Activated naive CD8-positive, alpha-beta T cell treated with anti-CD3 and anti-CD28 coated beads for 36 hours (primary cell): ENCODE data around the gene AP3M1. TPM values are rescaled to one million over a fixed set of nuclear protein-coding genes. Genes with fewer than 3 reads are reported as not detected.

Experiments used
- DNase-seq: peaks from one replicate; pipeline ENCODE4 v3.0.0; 2021
- H3K27ac Mint-ChIP-seq: one replicate; pipeline ENCODE4 v1.8.0; 2022; ENCODE audit warnings: mild to moderate bottlenecking, moderate library complexity, mixed read lengths
- H3K27me3 Mint-ChIP-seq: one replicate; pipeline ENCODE4 v1.8.0; 2022; ENCODE audit warnings: mild to moderate bottlenecking, mixed read lengths
- H3K36me3 Mint-ChIP-seq: one replicate; pipeline ENCODE4 v1.8.0; 2021; ENCODE audit warnings: mild to moderate bottlenecking, mixed read lengths
- H3K4me1 Mint-ChIP-seq: one replicate; pipeline ENCODE4 v1.8.0; 2021; ENCODE audit warnings: mixed read lengths
- H3K4me3 Mint-ChIP-seq: one replicate; pipeline ENCODE4 v1.8.0; 2022; ENCODE audit warnings: mild to moderate bottlenecking, moderate library complexity, mixed read lengths
- H3K9me3 Mint-ChIP-seq: one replicate; pipeline ENCODE4 v1.8.0; 2022; ENCODE audit warnings: mixed read lengths
- total RNA-seq, 2 experiments: library from RNA; stranded (reverse); gene quantifications; one replicate each; pipeline ENCODE4 v1.2.3, GENCODE V29; 2021

Gene AP3M1
- total RNA-seq, 2 experiments from 2014 or later: 45.4 to 46.4 TPM

DNA sequence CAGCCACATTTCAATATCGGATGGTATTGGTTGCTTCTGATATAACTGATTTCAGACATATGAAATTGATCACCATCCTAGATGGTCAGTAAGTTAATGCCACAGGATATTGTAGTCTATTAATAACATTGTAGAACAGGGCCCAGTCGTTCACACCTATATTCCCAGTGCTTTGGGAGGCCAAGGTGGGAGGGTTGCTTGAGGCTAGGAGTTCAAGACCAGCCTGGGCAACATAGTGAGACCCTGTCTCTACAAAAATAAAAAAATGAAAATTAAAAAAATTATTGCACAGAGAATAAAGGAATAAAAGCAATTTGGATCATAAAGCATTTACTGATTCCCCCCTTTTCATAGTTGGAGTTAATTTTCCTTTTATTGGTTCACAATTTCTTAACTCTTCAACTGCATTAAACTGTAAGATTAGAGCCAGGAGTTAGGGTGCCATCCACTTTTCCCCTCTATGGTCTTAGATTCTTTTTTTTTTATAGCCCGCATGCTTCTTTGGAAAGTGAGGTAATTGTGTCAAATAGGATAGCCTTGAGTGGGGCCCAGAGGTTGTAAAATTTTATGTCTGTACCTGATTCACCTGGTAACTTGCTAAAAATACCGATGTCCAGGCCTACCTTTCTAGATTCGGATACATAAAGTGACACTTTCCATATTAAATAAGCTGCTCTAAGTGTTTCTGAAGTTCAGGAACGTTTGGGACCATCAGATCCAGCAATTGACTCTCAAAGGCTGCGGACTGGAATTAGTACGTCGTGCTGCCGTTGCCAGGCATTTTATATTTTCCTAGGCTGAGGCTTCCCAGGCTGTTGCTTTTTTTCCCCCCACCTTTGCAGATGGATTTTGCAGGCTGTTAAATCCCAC lies 25.1 kb upstream of the AP3M1 start:
- Mint-ChIP-seq H3K27ac (peak overlapping the region; percentile 96), H3K27me3 (no peaks in the 10 kb centered on the region), H3K36me3 (peaks cover 15% of the 10 kb centered on the region), H3K4me1 (peaks cover 28% of the 10 kb centered on the region), H3K9me3 (no peaks in the 10 kb centered on the region), H3K4me3 (peak overlapping the region; percentile 91)
- no peak for DNase-seq

DNA sequence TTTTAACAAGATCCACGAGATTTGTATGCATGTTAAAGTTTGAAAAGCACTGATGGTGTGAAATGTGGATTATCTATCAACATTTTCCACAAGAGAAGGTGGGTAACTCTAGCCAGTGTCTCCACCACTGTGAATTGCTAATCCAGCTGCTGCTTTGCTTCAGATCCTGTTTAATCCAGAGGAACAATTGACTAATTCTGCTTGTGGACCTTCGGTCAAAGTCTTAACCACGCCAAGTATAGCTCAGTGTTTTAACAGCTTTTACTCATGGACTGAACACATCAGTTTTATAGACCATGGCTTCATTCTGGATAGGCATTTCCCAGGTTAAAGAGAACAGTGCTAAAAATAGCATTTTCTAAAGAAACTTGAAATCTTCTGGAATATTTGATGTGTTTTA lies 23.9 kb upstream of the AP3M1 start:
- Mint-ChIP-seq H3K9me3 (no peaks in the 10 kb centered on the region), H3K27me3 (no peaks in the 10 kb centered on the region), H3K4me1 (peaks cover 24% of the 10 kb centered on the region), H3K27ac (no peak overlapping the region), H3K36me3 (peaks cover 12% of the 10 kb centered on the region), H3K4me3 (no peak overlapping the region)
- no peak for DNase-seq

DNA sequence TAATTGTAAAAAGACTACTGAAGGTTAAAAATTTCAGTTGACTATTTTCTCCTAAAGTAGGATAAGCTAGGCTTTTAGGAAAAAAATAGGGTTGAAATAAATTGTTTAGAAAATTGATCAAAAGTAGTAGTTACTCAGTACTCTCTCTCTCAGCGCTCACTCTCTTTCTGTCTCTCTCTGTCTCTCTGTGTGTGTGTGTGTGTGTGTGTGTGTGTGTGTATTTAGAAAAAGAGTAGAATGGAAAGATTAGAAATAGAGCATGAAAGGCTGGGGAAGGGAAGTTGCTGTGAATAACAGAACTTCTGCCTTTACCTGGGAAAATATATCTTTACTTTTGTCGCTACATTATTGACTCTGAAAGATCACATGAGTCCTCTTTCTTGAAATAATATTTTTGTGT lies 21.0 kb upstream of the AP3M1 start:
- H3K27me3 Mint-ChIP-seq: no peaks in the 10 kb centered on the region
- H3K36me3 Mint-ChIP-seq: no peaks in the 10 kb centered on the region
- H3K27ac Mint-ChIP-seq: no peak overlapping the region
- H3K4me3 Mint-ChIP-seq: no peak overlapping the region
- H3K4me1 Mint-ChIP-seq: peaks cover 23% of the 10 kb centered on the region
- H3K9me3 Mint-ChIP-seq: no peaks in the 10 kb centered on the region
- DNase-seq: no peak

DNA sequence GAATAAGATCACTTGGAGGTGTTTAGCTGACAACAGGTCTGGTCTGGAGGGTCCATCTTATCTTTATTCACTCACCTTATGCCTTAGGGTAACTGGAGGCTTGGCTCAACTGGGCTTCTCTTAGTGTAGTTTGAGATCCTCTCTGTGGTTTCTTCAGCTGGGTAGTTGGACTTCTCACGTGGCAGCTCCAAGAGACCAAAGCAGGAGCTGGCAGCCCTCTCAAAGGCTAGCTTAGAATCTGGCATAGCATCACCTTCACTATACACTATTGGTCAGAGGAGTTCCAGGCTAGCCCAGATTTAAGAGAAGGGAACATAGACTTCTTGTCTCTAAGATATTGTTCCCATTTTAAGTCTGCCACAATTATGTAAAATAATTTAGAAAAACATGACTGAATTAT lies 16.8 kb upstream of the AP3M1 start:
- Mint-ChIP-seq H3K27ac (no peak overlapping the region), H3K9me3 (no peaks in the 10 kb centered on the region), H3K4me1 (peaks cover 33% of the 10 kb centered on the region)

DNA sequence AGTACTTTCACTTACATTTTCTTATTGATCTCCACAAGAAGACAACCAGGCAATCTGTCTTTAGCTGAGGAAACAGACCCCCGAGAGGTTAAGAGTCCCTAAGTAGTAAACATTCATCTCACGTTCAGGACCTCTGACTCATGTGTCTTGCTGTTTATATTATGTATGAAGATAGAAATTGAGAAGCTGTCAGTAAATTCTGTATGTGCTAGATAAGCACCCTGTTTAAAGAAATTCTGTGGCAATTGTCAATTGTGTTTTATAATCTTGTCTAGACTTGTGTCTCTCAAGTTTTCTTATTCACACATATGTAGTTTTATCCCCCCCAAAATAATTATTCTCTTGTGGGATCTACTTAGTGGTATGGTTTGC lies 14.9 kb upstream of the AP3M1 start:
- H3K4me3 Mint-ChIP-seq: no peak overlapping the region
- H3K4me1 Mint-ChIP-seq: peaks cover 33% of the 10 kb centered on the region
- no peak overlapping the region for H3K27ac Mint-ChIP-seq
- DNase-seq: no peak
- H3K27me3 Mint-ChIP-seq: no peaks in the 10 kb centered on the region
- H3K9me3 Mint-ChIP-seq: no peaks in the 10 kb centered on the region
- H3K36me3 Mint-ChIP-seq: peaks cover 13% of the 10 kb centered on the region

More for the DNA sequence above, 16.8 kb upstream of the AP3M1 start:
- Mint-ChIP-seq H3K27me3 (no peaks in the 10 kb centered on the region), H3K4me3 (no peak overlapping the region), H3K36me3 (peaks cover 5% of the 10 kb centered on the region)
- DNase-seq: no peak

DNA sequence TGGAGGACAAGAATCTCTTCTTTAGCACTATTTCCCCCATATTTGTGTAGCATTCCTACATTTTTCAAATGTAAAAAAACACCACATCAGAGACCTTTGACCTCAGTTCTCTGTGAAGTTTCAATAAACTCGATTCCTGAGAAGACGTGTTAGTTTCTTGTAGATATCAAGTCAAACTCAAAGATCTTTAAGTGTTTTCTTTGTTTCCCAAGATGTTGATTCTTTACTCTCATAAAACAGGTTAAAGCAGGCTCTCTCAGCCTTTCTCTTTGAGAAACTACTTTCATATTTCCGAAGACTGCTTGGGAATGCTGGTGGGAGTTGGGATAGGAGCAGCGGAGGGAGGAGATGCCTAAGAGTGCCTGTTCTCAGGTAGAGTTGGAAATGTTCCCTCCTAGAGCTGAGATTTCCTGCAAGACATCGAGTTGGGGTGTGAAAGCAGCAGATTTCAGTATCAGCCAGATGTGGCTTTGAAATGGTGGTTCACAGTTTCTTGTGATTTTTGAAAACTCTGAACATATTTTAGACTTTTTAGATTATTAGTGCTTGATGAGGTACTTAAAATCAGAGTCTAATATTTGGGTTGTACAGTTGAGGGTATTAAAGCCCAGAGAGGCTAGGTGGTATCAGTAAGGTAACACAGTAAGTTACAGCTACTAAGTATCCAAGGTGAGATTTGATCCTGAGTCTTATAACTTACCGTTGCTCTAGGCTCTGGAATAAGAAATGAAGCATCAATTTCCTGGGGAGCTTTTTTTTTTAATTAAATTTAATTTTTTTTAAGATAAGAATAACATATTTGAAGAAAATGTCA lies 14.3 kb upstream of the AP3M1 start:
- no peak overlapping the region for H3K4me3 Mint-ChIP-seq
- peaks cover 13% of the 10 kb centered on the region for H3K36me3 Mint-ChIP-seq
- H3K27ac Mint-ChIP-seq: no peak overlapping the region

DNA sequence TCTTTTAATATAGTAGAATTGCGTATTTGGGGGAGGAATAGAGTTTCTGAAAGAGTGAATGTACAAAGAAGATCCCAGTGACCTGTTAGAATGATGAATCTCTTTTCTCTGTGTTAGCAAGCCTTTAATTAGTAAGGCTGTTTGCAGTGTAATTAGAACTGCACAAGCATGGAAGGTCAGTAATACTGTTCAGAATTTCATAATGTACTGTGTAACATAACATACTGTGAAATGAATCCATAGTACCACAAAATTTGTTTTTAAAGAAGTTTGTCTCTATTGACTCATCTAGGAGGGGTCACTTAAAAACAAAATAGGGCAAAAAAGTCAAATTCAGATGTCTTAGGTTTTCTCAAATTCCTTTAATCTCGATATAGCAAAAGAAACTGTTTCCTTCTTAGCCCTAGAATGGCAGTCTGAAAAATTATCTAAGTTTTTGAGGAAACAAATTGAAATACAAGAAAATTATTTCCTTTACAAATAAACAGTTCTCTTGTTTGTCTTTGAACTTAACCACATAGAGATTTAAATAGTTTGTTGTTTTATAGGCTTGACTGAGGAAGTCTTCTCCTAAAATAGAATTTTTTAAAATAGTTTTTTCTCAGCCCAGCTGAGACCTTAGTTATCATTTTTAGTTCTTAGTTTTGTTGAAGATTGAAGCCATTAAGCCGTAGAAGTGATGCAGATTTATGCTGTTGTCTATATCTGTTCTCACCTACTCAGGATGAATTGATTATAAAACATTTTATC lies 12.9 kb upstream of the AP3M1 start:
- H3K36me3 Mint-ChIP-seq: peaks cover 13% of the 10 kb centered on the region
- H3K9me3 Mint-ChIP-seq: no peaks in the 10 kb centered on the region
- no peak overlapping the region for H3K4me3 Mint-ChIP-seq
- H3K27ac Mint-ChIP-seq: no peak overlapping the region
- peaks cover 21% of the 10 kb centered on the region for H3K4me1 Mint-ChIP-seq
- no peaks in the 10 kb centered on the region for H3K27me3 Mint-ChIP-seq
- DNase-seq: no peak

More for the DNA sequence above, 14.3 kb upstream of the AP3M1 start:
- DNase-seq: no peak
- no peaks in the 10 kb centered on the region for H3K27me3 Mint-ChIP-seq
- H3K9me3 Mint-ChIP-seq: no peaks in the 10 kb centered on the region
- peaks cover 33% of the 10 kb centered on the region for H3K4me1 Mint-ChIP-seq

DNA sequence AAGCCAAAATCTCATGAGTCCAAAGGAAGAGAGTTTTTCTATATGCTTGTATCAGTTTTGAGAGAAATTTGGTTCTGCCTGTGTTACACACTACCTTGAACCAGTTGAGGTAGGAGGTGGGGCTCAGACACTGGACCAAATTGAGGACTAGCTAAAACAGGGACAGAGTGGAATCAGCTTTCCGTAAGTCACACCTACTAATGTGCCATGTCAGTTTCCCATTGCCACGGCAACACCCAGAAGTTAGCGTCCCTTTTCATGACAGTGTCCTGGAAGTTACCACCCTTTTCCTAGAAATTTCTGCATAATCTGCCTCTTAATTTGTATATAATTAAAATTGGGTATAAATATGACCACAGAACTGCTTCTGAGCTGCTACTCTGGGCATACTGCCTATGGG lies 9.4 kb upstream of the AP3M1 start:
- no peak overlapping the region for H3K27ac Mint-ChIP-seq
- peaks cover 20% of the 10 kb centered on the region for H3K4me1 Mint-ChIP-seq
- no peak overlapping the region for H3K4me3 Mint-ChIP-seq
- no peaks in the 10 kb centered on the region for H3K27me3 Mint-ChIP-seq
- no peak for DNase-seq
- peaks cover 15% of the 10 kb centered on the region for H3K36me3 Mint-ChIP-seq
- no peaks in the 10 kb centered on the region for H3K9me3 Mint-ChIP-seq

DNA sequence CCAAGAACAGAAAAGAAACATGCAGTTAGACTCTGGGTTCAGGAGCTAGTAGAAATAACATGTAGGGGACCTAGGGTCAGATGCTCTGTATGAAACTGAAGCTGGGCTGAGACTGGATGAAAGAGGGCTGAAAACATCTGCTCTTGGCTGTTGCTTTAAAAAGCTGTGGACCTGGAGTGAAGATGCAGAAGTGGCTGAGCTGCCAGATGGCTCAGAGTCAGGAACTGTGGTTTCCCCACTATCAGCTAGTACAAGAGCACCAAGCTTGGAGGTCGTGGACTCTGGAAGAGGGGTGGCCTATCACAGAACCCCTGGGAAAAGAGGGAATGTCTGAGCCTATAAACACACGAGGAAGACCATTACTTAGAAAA lies 6.3 kb upstream of the AP3M1 start:
- Mint-ChIP-seq H3K4me1 (peaks cover 31% of the 10 kb centered on the region), H3K4me3 (no peak overlapping the region), H3K9me3 (no peaks in the 10 kb centered on the region), H3K27me3 (no peaks in the 10 kb centered on the region), H3K27ac (no peak overlapping the region), H3K36me3 (peaks cover 13% of the 10 kb centered on the region)
- no peak for DNase-seq

DNA sequence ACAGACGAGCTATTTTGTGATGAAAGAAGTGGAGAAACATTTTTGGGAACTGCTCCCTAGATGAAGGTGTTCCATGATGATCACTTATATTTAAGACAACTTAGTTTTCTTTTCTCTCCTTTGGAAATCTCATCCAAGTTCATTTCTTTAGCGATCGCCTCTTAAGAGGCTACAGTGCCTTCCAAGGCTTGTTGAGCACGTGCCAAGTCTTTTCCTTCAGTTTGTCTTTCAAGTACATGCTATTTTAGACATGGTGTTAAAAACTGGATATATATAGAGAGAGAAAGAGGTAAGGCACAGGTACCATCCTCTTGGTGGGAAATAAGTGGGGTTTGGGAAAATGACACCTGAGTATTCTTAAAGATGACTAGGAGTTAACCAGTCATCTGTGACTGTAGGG lies 3.0 kb upstream of the AP3M1 start:
- Mint-ChIP-seq H3K4me1 (peaks cover 33% of the 10 kb centered on the region), H3K9me3 (no peaks in the 10 kb centered on the region), H3K4me3 (peak overlapping the region; percentile 6), H3K36me3 (peaks cover 5% of the 10 kb centered on the region), H3K27me3 (no peaks in the 10 kb centered on the region), H3K27ac (no peak overlapping the region)
- no peak for DNase-seq

DNA sequence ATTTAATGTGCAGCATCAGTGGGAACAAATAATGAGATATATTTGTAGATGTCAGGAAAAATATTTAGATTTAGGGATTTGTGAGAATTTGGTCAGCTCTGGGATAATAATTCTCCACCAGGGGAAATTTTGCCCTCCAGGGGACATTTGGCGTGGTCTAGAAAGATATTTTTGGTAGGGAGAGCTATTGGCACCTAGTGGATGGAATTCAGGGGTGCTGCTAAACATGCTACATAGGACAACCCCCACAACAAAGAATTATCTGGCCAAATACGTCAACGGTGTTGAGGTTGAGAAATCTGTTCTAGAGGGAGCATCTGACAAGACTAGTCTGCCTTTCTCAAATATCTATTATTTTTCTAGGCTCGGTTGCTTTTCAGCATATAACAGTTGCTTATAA lies 2.5 kb upstream of the AP3M1 start:
- Mint-ChIP-seq H3K9me3 (no peaks in the 10 kb centered on the region), H3K27ac (no peak overlapping the region), H3K27me3 (no peaks in the 10 kb centered on the region), H3K4me3 (peak overlapping the region; percentile 6), H3K4me1 (peaks cover 39% of the 10 kb centered on the region), H3K36me3 (peaks cover 7% of the 10 kb centered on the region)
- DNase-seq: no peak

DNA sequence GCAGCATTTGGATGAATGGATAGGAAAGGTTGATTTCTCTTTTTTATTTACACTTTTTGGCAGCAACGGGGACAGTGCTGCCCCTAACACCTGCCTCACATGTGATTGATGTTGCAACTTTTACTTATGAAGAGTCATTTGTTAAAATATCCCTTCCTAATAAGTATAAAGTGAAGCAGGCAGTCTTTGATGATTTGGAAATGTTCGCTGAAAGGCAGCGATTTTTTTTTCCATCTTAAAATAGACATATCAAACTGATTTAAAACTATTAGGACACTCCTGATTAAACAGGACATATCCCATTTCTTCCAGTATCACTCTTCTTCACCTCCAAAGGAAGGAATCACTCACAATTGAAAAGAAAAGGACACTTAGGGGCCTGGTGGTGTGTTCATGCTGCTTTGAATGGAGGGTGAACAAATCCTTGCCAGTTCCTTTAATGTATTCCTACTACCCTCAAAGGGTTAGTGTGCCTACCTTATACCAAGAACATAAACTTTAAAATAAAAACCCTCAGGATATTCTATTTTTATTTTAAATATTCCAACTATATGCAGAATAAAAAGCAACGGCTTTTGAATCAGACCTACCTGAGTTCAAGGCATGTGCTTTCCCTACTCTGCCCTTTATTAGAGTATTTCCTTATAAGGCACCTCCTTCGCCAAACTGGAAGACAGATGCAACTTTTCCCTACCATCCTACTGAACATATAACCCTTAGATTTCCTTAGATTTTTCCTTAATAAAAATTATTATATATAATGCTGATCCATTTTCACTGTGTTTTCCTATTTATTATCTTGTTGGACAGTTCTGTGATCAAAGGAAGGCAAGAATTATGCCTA lies 1.5 kb upstream of the AP3M1 start:
- Mint-ChIP-seq H3K27me3 (no peaks in the 10 kb centered on the region), H3K4me1 (peaks cover 42% of the 10 kb centered on the region), H3K36me3 (peaks cover 12% of the 10 kb centered on the region), H3K4me3 (peak overlapping the region; percentile 42), H3K27ac (peak overlapping the region; percentile 61), H3K9me3 (no peaks in the 10 kb centered on the region)
- DNase-seq: no peak

DNA sequence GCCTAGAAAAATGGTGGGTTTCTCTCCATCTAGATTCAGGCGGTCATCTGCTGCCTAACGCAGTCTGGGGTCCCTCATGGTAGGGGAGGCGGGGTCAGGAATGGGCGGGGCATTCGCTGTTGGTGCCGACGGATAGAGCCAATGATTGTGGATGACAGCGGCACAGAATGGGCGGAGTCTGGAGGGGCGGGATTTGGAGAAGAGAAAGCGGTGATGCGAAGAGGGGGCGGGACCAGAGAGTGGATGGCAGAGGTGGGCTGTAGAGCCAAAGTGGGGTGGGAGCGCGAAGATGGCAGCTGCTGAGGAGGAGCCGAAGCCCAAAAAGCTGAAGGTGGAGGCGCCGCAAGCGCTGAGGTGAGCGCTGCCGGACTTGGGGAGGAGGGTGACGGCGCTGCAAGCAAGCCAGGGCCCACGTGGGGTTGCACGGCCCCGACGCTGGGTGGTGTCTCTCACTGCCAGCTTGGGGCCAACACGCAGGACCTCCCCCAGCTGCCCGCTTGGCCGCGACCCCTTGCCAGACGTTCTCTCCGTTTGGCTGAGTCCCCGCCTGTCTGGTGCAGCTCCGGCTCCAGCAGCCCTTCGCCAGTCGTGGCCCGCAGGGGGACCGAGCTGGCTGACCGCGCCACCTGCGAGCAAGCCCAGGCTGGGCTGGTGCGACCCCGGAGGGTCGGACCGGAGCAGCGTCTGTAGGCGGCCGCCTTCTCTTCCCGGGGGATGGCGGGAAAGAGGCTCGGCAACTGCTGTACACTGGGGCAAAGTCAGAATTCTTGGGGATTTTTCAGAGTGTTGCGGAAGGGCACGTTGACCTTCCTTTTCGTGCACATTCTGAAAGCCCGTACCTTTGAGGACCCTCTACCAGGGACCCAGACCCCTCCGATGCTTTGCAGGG lies 606 bp upstream of the AP3M1 start, which contains the start of gene ADK:
Gene ADK (plus strand): TSS at position 232 of the 889 bp plus-strand sequence. CDS start 58 bp downstream, at position 290.
- peaks cover 10% of the 10 kb centered on the region for H3K36me3 Mint-ChIP-seq

More for the DNA sequence above, 606 bp upstream of the AP3M1 start, which contains the start of gene ADK:
- Mint-ChIP-seq H3K4me3 (no peak within 1 kb of the TSS), H3K27me3 (no peaks in the 10 kb centered on the region), H3K27ac (peak within 1 kb of the TSS; percentile 61), H3K9me3 (no peaks in the 10 kb centered on the region), H3K4me1 (peaks cover 39% of the 10 kb centered on the region)
- DNase-seq: peak; percentile 99
